GM19043 (cell line): ENCODE data around the gene MGST1.
A peak's percentile ranks its signal among the peaks of the same experiment; 100 is the strongest.

Experiments used
- ATAC-seq: cut with Tn5 transposase; IDR thresholded peaks from one replicate; pipeline ENCODE4 v1.9.1; 2021; ENCODE audit warnings: low read depth; ENCODE audit not compliant: unreplicated experiment

The MGST1 gene

GRCh38 chr12:16347391-16348298, at the start of gene MGST1:
Gene MGST1, plus strand, starts transcription at chr12:16347645. Its CDS starts 6,608 bp downstream, at chr12:16354253.
- peak; percentile 71 for ATAC-seq

GRCh38 chr12:16299403-16299802, 48.0 kb upstream of the MGST1 start:
- no peak for ATAC-seq

GRCh38 chr12:16300122-16300521, 47.3 kb upstream of the MGST1 start:
- ATAC-seq, result no peak

- ATAC-seq, result no peak
These were observed 46.7 kb upstream of the MGST1 start for GRCh38 chr12:16300736-16301135.

GRCh38 chr12:16303939-16304338, 43.5 kb upstream of the MGST1 start:
- ATAC-seq, result no peak

- no peak for ATAC-seq
These were observed 39.5 kb upstream of the MGST1 start for GRCh38 chr12:16307856-16308475.

GRCh38 chr12:16310934-16311333, 36.5 kb upstream of the MGST1 start:
- no peak for ATAC-seq

- ATAC-seq, result no peak
These were observed 24.4 kb upstream of the MGST1 start for GRCh38 chr12:16323010-16323409.

- no peak for ATAC-seq
These were observed 23.8 kb upstream of the MGST1 start for GRCh38 chr12:16323638-16324037.

- ATAC-seq, result no peak
These were observed 23.2 kb upstream of the MGST1 start for GRCh38 chr12:16324272-16324671.

GRCh38 chr12:16324772-16325171, 22.7 kb upstream of the MGST1 start:
- ATAC-seq, result no peak

- no peak for ATAC-seq
These were observed 22.0 kb upstream of the MGST1 start for GRCh38 chr12:16325426-16325825.

GRCh38 chr12:16327963-16328362, 19.5 kb upstream of the MGST1 start:
- no peak for ATAC-seq

GRCh38 chr12:16329594-16329993, 17.9 kb upstream of the MGST1 start:
- ATAC-seq, result no peak

GRCh38 chr12:16330560-16330959, 16.9 kb upstream of the MGST1 start:
- no peak for ATAC-seq

GRCh38 chr12:16331998-16332397, 15.4 kb upstream of the MGST1 start:
- no peak for ATAC-seq

- ATAC-seq, result no peak
These were observed 11.6 kb upstream of the MGST1 start for GRCh38 chr12:16335838-16336237.

- ATAC-seq, result no peak
These were observed 3.2 kb upstream of the MGST1 start for GRCh38 chr12:16344269-16344668.

GRCh38 chr12:16345105-16345504, 2.3 kb upstream of the MGST1 start:
- no peak for ATAC-seq

- no peak for ATAC-seq
These were observed 487 bp upstream of the MGST1 start for GRCh38 chr12:16346958-16347357.

- peak; percentile 57 for ATAC-seq
These were observed 1.1 kb downstream of the MGST1 start for GRCh38 chr12:16348435-16349130.
